ENCODE data around the gene POU2F2. TPM values are rescaled to one million over a fixed set of nuclear protein-coding genes. Genes with fewer than 3 reads are reported as not detected.

The POU2F2 gene
- total and polyA plus RNA-seq, 9 of the 15 experiments (the other 6 are each of a cell fraction or from before 2014, with no cell fraction given): 0.03 to 0.68 (median 0.14) TPM

GRCh38 chr19:42075616-42076379 is 56.4 kb downstream of the POU2F2 start, which contains the start of gene ZNF574 (continued):
- no peak for TF ChIP-seq ZBTB34 (CRISPR knock-in tag; IDR thresholded peaks at IDR 0.05)
- TF ChIP-seq SMARCB1 (IDR thresholded peaks at IDR 0.05; ENCODE audit: insufficient read length, low read depth): no peak
- no peak for TF ChIP-seq NR0B1 (IDR thresholded peaks at IDR 0.05; ENCODE audit: partially characterized antibody)
- TF ChIP-seq THRA (IDR thresholded peaks at IDR 0.05): no peak
- peak; percentile 72 for TF ChIP-seq POLR2AphosphoS5 (IDR thresholded peaks at IDR 0.05; ENCODE audit: control insufficient read depth, insufficient read depth, low read depth, low read length)
- TF ChIP-seq ZNF431 (CRISPR knock-in tag; IDR thresholded peaks at IDR 0.05): no peak
- no peak for TF ChIP-seq NR2F6 (CRISPR knock-in tag; IDR thresholded peaks at IDR 0.05)
- TF ChIP-seq TEAD4 (IDR thresholded peaks at IDR 0.05; ENCODE audit: low read length): peak; percentile 49
- TF ChIP-seq TEAD4 (CRISPR knock-in tag; IDR thresholded peaks at IDR 0.05; ENCODE audit: borderline replicate concordance): no peak
- TF ChIP-seq NEUROD1 (IDR thresholded peaks at IDR 0.05; ENCODE audit: borderline replicate concordance, low read depth, low read length, partially characterized antibody): peak; percentile 99
- TF ChIP-seq RBFOX2 (IDR thresholded peaks at IDR 0.05; ENCODE audit: low read depth, low read length): peak; percentile 100
- no peak for TF ChIP-seq SMARCE1 (IDR thresholded peaks at IDR 0.05)
- TF ChIP-seq HNRNPLL (IDR thresholded peaks at IDR 0.05; ENCODE audit: low read depth, low read length, poor library complexity, severe bottlenecking): peak; percentile 86
- peak; percentile 99 for TF ChIP-seq POLR2A (conservative IDR thresholded peaks at IDR 0.05)
- TF ChIP-seq CAMTA2 (CRISPR knock-in tag; conservative IDR thresholded peaks at IDR 0.05): no peak
- TF ChIP-seq ARHGAP35 (IDR thresholded peaks at IDR 0.05; ENCODE audit: partially characterized antibody): no peak
- TF ChIP-seq PHF8 (IDR thresholded peaks at IDR 0.05; ENCODE audit: borderline replicate concordance, low read length): peak; percentile 99
- no peak for TF ChIP-seq GTF2A2 (tag; IDR thresholded peaks at IDR 0.05)
- TF ChIP-seq FOXK2 (conservative IDR thresholded peaks at IDR 0.05 in 1 of 2, IDR thresholded peaks at IDR 0.05 in 1 of 2; ENCODE audit: low read depth in 2 of 2): peak; percentile 1 to 2; a peak in 2 of 4 replicates
- TF ChIP-seq MCM2 (IDR thresholded peaks at IDR 0.05; ENCODE audit: low read depth): no peak
- TF ChIP-seq TFAM (CRISPR knock-in tag; conservative IDR thresholded peaks at IDR 0.05): no peak
- TF ChIP-seq ZBTB8A (IDR thresholded peaks at IDR 0.05; ENCODE audit: partially characterized antibody): no peak
- TF ChIP-seq ZNF12 (CRISPR knock-in tag; IDR thresholded peaks at IDR 0.05): no peak
- TF ChIP-seq HMGN3 (IDR thresholded peaks at IDR 0.05; ENCODE audit: borderline replicate concordance, extremely low read depth, insufficient read length, low read depth, low read length): peak; percentile 33
- no peak for TF ChIP-seq PPARD (CRISPR knock-in tag; IDR thresholded peaks at IDR 0.05)
- TF ChIP-seq ZNF57 (CRISPR knock-in tag; IDR thresholded peaks at IDR 0.05): no peak
- TF ChIP-seq FOSL1 (tag; conservative IDR thresholded peaks at IDR 0.05): no peak

Data from K562 (cell line).